Stimulated activated CD4-positive, alpha-beta T cell treated with anti-CD3 and anti-CD28 coated beads, Interleukin-2, amount 100 ng/mL, for 48 hours (primary cell): ENCODE results near the gene MAML3.

Source experiments
- DNase-seq, 2 donors: peaks; one replicate each; pipeline ENCODE4 v3.0.0-alpha.2; 2020

MAML3 gene

DNA sequence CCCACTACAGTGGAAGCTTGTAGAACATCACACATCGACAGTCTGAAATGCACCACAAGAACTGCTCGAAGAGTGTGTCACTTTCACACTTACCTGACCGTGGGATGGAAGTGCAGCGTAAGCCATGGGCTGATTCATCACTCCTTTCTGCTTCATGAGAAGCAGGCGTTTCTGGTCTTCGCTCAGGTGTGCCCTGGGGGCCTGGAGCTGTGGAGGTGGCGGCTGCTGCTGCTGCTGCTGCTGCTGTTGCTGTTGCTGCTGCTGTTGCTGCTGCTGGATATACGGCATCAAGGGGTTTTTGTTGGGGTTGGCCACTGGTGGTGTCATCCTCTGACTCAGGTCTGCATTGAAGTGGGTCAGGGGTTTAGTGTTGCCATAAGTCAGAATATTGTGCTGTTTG lies 264.7 kb downstream of the MAML3 start:
- no peak for DNase-seq

GRCh38 chr4:139887962-139888735 lies 265.8 kb downstream of the MAML3 start:
- DNase-seq, result no peak

GRCh38 chr4:139887376-139887802 lies 266.6 kb downstream of the MAML3 start:
- DNase-seq, result no peak

GRCh38 chr4:139886798-139887197 lies 267.2 kb downstream of the MAML3 start:
- no peak for DNase-seq

DNA sequence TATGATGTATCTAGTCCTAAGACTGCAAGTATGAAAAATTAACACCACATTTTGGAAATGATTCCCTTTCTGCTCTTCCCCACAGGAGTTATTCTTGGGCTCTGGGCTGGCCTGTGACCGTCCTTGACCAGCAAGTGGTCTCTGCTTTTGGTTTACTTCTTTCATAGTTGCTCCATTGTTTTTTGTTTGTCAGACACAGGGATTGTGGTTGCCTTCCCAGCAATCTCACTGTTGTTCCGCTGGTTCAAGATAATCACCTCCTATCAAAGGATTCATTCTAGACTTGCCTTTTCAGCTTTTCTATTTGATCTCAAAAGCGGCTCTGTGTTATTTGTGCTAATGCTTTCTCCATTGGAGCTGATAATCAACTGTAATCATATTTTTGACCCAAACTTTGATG lies 269.5 kb downstream of the MAML3 start:
- DNase-seq, result no peak

DNA sequence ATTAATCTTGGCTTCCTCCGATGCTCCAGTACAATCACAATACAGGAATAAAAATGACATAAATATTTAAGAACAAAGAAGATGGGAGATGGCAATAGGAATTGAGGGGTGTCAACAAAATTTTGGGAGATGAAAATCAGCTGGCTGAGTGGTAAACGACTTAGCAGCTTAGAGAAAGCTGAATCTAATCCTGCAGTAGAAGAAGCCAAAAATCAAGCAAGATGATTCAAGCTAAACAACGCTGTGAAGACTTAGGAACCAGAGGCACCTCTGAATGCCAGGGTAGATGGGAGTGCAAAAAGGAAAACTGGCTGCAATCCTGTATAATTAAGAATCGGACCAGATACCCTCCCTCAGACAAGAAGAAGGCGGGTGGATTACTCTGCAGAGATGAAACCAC lies 273.1 kb downstream of the MAML3 start:
- no peak for DNase-seq

GRCh38 chr4:139878050-139878449 lies 275.9 kb downstream of the MAML3 start:
- DNase-seq, result no peak

- no peak for DNase-seq
Measured at GRCh38 chr4:139876337-139876941, 277.5 kb downstream of the MAML3 start.

DNA sequence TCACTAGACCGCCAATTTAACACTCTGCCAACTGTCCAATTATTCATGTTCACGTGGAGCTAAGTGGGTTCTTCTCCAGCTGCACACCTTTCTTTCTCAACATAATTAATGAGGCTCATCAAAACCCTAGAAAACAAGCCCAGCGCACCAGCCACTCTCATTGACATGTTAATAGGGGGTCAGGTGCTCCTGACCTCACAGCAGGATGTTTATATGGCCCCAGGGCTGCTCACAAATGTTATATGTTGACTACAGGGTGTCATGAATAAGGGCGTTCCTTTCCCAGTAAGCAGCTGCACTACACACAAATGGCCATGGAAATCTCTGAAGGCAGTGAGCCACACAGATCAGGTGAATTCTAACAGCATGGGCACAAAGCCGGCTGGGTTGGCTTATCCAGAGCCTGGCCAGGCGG lies 278.6 kb downstream of the MAML3 start:
- no peak for DNase-seq

DNA sequence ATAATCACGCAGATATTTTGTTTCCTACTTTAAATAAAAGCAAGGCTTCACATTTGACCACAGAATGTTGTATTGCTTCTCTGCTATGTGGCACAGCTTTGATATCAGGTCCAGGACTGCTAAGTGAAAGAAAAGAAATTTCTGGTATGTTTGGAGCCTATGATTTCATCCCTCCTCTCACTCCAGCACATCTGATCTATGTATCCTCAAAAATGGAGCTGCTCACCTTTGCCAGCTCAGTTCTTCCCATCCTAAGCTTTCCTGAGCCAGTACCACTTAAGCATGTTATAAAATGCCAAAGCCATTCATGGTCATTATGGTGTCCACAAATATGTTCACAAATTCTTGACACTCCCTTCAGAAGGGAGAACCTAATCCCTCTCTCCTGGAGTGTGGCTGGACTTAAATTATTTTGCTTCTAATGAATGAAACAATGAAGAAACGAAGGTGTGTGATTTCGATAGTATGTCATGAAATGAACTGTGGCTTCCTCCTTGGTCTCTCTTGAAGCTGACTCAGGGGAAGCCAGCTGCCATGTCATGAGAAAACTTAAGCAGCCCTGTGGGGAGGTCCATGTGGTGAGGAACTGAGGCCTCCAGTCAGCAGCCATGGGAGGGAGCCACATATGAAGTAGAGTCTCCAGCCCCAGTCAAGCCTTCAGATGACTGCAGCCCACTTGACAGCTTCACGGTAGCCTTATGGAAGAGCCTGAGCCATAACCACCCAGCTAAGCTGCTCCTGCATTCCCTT lies 280.7 kb downstream of the MAML3 start:
- no peak for DNase-seq

- no peak for DNase-seq
Measured at GRCh38 chr4:139872274-139872673, 281.7 kb downstream of the MAML3 start.

- DNase-seq, result no peak
Measured at GRCh38 chr4:139869810-139870209, 284.2 kb downstream of the MAML3 start.

- no peak for DNase-seq
Measured at GRCh38 chr4:139866276-139866962, 287.6 kb downstream of the MAML3 start.

- no peak for DNase-seq
Measured at GRCh38 chr4:139865537-139865936, 288.4 kb downstream of the MAML3 start.

- no peak for DNase-seq
Measured at GRCh38 chr4:139863531-139863930, 290.5 kb downstream of the MAML3 start.

GRCh38 chr4:139861471-139861870 lies 292.5 kb downstream of the MAML3 start:
- DNase-seq, result no peak

- no peak for DNase-seq
Measured at GRCh38 chr4:139860435-139861024, 293.5 kb downstream of the MAML3 start.

DNA sequence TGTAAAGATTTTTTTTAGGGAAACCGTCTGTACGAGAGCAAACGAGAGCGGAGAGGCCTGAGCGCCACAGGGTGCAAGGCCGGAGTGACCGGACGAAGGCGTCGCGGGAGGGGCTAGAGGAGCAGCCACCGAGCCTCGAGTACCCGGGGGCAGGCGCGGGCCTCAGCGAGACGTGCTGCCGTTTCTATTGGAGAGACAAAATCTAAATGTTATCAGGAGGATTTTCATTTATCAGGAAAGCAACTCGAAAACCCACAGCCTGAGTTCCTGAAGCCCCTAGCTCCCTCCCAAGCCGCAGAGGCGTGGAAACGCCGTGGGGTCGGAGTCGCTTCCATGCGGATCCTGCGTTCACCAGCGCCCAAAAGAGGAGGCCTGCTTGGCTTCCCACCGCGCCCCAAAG lies 294.1 kb downstream of the MAML3 start:
- DNase-seq, result no peak

- peak in 1 of 2 donors; percentile 11 for DNase-seq
Measured at GRCh38 chr4:139858436-139859205, 295.4 kb downstream of the MAML3 start.

DNA sequence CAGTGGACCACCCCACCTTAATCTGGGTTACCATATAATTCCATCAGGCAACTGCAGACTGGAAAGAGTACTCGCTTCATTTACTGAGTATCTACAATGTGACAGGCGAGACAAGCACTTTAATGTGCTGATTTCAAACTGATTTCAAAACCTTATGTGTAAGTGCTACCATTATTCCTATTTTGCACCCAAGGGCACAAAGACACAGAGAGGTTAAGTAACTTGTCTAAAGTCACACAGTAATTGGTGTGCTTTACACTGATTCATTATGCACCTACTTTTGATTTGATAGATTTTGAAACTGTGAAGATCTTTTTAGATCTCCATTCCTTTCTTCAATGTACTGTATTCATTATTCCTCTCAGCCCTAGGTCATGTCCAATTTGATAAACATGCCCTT lies 296.0 kb downstream of the MAML3 start:
- DNase-seq, result no peak

DNA sequence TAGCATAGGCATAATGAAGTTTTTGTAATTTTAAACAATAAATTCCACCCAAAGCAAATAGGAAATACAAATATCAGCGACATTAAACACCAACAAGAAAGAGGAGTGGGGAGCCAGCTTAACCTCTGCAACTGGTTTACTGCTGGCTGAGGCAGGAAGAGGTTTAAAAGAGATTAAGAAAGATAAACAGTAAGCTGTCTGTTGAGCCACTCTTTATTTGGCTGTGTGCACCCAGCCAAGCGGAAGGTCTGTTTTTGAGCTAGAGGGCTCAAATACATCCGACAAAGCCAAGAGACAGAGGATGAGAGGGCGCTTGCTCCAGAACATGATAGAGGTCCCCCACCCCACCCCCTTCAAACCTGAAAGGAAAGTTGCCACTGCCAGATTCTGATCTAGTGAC lies 297.0 kb downstream of the MAML3 start:
- DNase-seq, result no peak
